ENCODE results near the gene TULP3.
"Not testable (repeated sequence)": the region's sequence is repeated elsewhere in the genome, so short reads cannot be mapped to it uniquely, and the experiment has no call there.

The TULP3 gene, protein sequence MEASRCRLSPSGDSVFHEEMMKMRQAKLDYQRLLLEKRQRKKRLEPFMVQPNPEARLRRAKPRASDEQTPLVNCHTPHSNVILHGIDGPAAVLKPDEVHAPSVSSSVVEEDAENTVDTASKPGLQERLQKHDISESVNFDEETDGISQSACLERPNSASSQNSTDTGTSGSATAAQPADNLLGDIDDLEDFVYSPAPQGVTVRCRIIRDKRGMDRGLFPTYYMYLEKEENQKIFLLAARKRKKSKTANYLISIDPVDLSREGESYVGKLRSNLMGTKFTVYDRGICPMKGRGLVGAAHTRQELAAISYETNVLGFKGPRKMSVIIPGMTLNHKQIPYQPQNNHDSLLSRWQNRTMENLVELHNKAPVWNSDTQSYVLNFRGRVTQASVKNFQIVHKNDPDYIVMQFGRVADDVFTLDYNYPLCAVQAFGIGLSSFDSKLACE

DNA sequence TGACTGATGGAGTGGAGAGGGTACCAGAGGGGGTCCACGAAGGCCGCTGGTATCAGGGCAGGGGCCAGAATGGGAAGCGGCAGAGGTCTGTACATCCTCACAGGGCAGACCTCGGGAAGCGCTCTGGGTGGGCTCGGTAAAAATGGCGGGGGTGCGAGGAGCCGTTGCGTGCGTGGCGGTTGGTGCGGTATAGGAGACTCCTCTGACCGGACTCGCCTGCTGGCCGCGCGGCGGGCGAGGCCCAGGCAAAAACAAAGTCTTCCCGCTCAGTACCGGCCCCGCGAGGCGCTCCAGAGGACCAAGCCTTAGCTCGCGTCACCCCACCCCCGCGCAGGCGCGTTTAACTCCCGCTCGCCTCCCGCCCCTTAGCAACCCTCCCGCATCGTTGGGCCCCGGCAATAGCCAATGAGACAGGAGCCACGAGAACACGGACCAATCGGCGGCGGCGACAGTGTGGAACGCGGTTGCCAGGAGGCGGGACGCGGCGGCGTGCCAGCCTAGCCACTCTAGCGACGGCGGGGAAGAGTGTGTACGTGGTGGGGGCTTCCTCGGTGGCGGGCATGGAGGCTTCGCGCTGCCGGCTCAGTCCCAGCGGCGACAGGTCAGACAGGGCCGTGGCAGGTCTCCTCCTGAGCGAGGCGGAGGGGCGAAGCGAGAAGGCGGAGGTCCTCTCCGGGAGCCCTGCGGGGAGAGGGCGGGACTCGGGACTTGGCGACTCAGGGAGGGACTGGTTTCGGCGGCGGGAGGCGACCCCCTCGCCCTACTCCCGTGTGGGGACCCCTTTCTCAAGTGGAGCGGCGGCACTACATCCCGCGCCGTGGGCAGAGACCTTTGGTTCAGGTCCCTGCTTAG is at the start of gene TULP3:
Gene TULP3, plus strand, starts transcription at position 504 of the 852 bp plus-strand sequence. Its CDS starts 57 bp downstream, at position 561.
- DNase-seq = peak; percentile 98

DNA sequence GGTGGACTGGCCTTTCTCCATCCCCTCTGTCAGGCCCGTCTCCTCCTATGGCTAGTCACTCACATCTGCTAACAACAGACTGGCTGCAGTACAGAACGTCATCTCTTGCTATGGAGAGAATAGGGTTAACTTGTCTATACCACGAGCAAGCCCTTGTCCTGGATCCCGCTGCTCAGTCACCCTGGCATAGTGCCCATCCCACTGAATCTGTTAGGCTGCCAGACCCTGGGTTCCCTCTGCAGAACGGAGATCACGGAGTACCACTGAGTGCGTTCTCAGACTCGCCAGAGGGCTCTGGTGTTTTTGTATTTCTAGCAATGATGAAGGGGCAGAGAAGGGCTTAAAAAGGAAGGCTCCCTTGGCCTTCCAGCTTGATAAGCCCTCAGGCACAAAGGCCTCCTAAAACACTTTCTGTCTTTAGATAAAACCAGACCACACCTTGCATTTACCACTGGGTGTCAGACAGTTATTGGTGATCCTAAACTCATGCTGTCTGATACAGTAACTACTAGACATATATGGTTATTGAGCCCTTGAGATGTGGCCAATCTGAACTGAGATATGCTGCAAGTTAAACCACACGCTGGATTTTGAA is 49.5 kb upstream of the TULP3 start:
- no peak for DNase-seq

DNA sequence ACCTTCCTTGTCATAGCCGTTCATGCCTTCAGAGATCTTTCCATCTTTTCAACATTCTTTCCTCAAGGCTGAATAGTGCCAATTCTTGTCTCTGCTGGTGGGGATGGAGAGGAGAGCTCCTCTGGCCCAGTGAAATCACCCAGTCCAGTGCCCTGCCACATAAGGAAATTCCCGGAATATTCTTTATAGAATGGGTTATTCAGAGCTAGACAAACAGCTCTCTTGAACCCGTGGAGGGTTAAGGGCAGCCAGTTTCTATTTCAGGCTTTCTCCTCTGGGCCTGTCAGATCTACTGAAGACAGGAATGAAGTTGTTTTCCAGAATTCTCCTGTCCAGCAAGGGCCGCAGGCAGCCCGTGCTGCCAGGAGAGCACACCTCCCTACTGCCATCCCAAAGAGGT is 47.7 kb upstream of the TULP3 start:
- no peak for DNase-seq

DNA sequence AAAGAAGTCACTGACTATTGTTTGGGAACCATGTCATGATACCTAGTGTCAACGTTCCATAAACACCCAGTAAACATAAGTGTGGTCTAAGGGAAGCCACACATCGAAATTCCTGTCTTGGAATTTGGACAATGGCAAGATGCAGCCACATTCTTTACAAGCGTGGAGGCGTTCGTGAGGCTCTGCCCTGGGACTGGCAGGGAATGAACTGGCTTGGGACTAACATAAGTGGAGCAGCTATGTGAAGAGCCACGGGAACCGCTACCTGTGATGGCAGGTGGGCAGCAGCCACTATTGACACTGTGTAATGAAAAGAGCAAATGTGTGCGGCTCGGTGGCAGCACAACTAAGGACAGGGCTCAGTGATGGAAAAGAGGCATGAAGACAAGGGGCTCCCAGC is 45.9 kb upstream of the TULP3 start:
- DNase-seq = no peak

DNA sequence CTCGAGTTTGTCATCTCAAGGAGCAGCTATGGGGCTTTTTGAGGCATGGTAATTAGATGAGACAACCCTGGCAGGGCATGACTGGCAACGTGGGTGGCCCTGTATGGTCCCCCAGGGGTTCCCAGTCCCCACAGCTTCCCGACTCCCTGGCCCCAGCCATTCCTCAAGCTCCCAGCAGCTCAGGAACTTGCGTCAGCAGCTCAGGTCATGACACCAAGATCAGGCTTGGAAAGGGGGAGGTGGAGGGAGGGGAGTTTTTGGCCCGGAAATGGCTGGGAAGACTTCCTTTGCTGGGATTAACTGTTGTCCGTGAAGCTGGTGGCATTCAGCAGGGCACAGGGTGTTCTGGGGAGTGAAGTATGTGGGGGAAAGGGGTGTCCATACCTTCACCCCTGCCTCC is 45.4 kb upstream of the TULP3 start:
- no peak for DNase-seq

DNA sequence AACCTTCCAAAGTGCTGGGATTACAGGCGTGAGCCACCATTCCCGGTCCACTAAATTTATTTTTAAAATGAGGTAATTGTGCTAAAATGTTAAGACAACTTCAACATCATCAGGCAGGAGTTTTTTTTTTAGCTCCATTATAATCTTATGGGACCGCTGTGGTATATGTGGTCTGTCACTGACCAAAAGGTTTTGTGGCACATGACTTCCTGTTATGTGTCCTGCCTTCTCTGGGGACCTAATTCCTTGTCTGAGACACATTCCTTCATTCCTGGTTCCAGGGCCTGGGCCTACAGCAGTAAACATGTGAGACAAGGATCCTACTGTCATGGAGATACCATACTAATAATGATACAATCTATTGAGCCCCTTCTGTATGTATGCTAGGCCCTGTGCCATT is 38.8 kb upstream of the TULP3 start:
- no peak for DNase-seq

DNA sequence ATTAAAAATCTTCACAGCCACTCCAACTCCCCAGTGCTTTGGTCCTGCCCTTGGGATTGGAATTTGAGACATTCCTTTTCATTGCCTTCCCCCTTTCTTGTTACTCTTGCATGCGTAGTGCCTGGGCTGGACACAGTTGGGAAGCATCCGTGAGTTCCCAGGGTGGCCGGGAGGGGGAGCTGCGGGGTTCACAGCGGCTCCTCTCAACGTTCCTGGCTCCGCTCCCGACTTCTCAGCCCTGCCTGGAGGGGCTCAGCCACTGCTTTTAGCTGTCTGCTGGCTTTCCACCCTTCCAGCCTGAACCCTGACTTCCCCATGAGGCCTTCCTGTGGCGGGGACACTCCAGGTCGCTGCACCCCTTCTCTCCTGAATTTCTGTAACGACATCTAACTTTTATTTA is 37.1 kb upstream of the TULP3 start:
- DNase-seq = peak; percentile 70

DNA sequence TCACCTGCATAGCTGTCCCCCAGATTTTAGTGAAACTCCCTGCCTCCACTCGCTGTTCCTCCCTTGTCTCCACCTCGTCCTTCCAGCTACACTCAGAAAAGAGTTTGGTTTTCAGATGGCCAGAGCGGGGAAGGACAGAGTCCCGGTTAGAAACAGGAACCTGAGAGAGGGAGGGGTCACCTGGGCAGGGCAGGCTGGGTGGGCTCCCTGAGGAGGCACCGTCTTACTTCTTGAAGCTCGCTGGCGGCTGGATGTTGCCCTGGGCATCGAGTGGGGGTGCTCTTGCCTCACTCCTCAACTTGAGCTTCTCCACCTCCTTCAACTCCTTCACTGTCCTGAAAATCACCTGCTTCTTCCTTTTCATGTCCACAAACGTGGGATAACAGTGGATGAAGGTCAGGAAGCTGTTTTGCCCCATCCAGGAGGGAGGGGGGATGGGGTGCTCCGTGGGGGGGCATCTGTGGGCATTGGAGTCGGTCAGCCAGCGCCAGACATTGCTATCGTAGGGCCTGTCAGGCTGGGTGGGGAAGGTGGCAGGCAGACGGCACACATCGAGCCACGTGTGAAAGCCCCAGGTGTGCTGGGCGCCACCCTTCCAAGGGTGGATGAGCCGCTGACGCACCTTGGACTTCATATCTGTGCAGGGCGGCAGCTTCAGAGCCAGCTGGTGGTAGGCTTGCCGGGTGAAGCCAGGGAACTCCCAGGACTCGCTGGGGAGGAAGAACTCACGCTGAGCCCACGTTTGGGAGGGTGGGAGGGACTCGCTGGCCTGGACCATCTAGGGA is 35.8 kb upstream of the TULP3 start:
- no peak for DNase-seq

DNA sequence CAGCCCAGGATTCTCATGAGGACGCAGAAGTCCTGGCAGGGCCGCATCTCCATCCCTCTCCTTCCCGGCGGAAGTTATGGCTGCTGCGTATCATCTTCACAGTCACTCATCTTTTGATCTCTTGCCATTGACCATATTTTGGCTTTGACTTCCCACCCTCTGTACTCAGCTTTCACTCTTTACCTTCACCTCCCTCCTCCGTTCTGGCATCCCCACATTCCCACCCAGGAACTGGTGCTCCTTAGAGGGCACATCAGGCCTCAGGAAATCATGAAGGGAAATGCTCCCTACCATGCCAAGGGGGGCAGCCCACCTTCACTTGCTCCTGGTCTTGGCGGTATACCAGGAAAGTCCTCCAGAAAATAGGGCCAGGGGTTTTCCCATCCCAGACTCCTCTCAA is 35.1 kb upstream of the TULP3 start:
- DNase-seq = no peak

DNA sequence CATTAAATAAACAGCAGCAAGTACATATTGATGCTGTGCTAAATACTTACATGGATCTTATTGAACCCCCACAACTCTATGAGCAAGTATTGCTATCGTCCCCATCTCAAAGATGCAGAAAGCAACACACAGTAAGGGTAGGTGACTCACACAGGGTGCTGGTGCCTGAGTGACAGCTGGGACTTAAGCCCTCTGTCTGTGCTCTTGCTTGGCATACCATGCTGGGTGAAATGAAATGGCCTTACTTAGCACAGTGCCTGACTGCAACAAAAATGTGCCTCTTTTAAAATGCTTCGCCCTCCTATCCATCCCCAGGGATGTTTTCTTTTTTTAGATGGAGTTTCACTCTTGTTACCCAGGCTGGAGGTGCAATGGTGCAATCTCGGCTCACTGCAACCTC is 34.6 kb upstream of the TULP3 start:
- no peak for DNase-seq

DNA sequence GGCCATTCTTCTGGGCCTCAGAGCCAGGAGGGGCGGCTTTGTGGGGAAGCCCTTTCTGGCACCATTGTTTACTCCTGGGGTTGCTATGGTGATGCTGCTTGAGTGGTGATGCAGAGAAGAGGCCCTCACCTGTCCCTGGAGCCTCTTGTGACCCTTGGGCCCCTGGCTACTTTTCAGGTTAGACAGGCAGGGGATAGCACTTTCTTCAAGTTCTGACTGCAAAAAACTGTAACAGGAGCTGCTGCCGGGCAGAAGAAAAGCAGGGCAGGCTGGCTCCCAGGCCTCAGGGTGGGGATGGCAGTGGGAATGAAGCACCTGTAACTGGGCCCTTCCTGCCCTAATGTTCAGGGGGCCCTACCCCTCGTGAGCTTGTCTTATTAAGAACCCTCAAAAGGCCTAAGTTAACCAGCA is 33.7 kb upstream of the TULP3 start, which contains the start of gene TEX52:
Gene TEX52, minus strand, starts transcription at position 19 of the 411 bp plus-strand sequence. Its CDS starts 13 bp downstream, at position 6.
- DNase-seq = no peak

DNA sequence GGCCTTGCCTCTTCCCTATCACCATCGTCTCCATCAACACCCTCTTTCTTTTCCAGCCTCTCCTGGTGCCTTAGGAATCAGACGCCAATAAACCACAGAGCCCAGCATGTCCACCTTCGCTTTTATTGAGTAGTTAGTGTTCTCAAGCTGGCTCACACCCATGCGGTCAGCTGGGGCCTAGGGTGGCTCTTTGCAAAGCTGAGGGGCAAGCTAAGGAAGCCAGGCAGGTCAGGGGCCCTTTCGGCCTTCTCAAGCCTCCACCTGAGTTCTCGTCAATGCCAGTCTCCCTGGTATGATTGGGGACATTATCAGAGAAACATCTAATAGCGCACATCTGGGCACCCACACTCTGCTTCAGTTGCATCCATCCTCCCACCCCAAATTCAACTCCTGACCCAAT is 33.1 kb upstream of the TULP3 start:
- DNase-seq = no peak

DNA sequence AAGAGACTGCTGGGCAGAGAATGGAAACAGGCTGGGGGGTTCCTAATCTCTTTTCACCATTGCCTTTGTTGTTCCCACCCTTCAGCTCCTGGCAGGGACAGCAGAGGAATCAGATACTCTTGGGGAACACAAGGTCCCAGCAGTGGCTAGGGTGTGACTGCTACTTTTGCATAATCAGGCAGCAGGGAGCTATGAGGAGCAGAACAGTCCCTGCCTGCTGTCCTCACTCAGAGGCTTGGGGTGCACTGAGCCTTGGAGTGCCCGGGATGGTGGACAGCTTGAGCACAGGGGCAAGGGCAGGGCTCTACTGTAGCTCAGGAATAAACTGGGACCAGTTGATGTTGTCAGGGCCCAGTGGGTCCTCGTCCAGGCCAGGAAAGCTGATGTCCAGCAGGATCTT is 32.4 kb upstream of the TULP3 start:
- no peak for DNase-seq

DNA sequence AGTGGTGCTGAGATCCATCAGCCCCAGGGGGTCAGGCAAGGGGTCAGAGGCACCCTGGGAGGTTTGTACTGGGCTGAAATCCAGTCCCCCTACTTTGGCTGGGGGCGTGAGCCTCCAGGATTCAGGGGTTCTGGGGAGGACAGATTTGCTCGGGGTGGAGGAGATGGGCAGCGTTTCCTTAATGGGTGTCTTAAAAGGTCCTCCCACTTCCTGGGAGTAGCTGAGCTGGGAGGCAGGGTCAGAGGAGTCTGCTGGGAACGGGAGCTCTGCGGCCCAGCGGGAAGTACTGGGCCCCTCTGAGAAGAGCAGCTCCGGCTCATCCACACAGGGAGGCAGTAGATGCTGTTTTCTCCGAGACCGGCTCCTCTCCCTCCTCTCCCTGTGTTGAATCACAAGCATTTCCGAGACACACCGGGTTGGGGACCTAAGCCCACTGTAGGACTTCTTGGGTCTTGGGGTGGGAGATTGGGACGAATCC is 31.7 kb upstream of the TULP3 start:
- DNase-seq = no peak

DNA sequence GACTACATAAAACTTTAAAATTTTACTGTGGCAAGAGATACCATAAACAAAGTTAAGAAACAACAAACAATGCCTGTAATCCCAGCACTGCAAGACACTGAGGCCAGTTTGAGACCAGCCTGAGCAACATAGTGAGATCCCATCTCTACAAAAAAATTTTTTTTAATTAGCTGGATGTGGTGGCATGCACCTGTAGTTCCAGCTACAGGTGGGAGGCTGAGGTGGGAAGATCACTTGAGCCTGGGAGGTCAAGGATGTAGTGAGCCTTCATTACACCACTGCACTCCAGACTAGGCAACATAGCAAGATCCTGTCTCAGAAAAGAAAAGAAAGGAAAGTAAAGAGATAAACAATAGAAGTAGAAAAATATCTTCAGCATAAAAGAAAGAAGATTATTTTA is 30.5 kb upstream of the TULP3 start:
- DNase-seq = no peak

DNA sequence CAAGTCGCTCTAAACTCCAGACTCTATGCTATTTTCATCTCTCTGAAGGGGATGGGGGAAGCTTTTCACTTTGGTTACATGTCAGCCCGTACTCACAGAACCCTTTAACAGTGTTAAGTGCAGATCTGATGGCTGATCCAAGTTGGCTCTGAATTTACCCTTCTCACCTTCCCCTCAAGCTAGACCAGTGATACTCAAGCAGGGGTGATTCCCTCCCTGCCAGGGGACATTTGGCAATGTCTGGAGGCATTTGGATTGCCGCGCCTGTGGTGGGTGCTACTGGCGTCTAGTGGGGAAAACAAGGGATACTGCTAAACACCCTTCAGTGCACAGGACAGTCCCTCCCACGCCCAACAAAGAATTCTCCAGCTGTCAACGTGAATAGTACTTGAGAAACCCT is 27.8 kb upstream of the TULP3 start:
- no peak for DNase-seq

DNA sequence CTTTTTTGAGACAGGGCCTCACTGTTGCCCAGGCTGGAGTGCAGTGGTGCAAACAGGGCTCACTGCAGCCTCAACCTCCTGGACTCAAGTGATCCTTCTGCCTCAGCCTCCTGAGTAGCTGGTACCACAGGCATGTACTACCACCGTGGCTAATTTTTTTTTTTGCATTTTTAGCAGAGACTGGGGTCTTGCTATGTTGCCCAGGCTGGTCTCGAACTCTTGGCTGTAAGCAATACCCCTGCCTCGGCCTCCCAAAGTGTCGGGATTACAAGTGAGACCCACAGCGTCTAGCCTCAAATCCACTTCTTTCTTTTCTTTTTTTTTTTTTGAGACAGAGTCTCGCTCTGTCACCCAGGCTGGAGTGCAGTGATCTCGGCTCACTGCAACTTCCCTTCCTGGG is 27.3 kb upstream of the TULP3 start:
- DNase-seq = not testable (repeated sequence)

DNA sequence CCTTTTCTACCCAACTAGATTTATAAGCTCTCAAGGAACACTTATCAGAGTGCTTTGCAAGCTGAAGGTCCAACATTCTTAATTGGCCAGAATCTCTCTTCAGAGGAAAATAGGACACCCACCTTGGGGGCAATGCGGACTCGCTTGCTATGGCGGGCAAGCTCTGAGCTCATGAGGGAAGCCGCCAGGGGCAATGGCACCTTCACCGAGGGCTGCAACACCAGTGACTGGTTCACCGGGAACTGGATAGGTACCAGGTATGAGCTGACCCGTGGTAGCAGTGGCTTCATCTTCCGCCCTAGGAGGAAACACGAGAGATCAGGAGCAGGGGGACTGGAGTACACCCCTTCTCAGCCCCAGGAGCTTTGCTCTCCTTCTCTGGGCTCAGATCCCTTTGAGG is 26.5 kb upstream of the TULP3 start:
- no peak for DNase-seq

DNA sequence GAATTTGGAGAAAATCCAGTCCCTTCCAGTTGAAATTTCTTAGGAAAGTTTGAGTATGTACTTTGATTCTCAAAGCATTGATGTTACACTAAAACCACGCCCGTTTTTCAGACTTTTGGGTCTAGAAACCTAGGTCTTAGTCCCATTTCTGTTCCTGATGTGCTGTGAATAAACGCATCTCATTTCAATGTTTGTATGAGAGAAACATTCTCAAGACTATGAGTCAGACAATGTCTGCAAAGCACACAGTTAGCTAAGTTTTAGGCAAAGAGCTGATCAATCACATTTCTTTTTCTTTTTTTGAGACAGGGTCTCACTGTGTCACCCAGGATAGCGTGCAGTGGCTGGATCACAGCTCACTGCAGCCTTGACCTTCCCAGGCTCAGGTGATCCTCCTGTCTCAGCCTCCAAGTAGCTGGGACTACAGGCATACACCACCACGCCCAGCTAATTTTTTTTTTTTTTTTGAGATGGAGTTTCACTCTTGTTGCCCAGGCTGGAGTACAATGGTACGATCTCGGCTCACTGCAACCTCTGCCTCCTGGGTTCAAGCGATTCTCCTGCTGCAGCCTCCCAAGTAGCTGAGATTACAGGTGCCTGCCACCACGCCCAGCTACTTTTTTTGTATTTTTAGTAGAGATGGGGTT is 21.6 kb upstream of the TULP3 start:
- DNase-seq = not testable (repeated sequence)

DNA sequence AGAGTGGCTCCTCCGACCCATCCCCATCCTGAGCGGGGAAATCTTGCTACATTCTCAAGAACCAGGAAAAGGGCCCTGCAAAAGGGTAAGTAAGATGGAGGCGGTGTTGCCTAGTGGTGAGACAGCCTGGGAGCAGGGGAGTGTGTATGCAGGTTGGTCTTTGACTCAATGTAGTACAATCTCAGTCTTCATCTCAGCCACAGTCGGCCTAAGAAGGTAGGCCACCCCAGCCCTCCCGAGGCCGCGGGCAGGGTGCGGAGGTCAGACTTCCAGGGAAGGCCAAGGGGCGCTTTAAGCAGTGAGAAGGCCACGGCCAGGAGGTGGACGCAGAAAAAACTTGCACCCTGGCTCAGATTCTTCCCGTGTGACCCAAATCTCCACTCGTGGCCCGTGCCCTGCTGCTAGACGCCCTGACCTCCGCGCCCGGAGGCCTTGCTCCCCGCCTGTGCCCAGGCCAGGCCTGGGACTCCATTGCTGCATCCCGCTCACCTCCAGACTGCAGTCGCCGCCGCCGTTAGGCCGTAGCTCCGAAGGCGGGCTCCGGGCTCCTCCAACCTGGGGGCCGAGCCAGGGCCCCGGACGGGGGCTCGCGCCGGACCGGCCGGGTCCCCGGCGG is 14.2 kb upstream of the TULP3 start:
- peak; percentile 48 for DNase-seq

All from stimulated activated CD4-positive, alpha-beta T cell treated with anti-CD3 and anti-CD28 coated beads, Interleukin-15, amount 100 ng/mL, for 24 hours (primary cell).